ENCODE measurements around the gene CGGBP1.
"Not testable (repeated sequence)": the region's sequence is repeated elsewhere in the genome, so short reads cannot be mapped to it uniquely, and the experiment has no call there.

The CGGBP1 gene

GRCh38 chr3:88033808-88034207 lies 25.0 kb downstream of the CGGBP1 start:
- DNase-seq: no peak

- no peak for DNase-seq
Measured at GRCh38 chr3:88033079-88033478, 25.7 kb downstream of the CGGBP1 start.

- DNase-seq: no peak
Measured at GRCh38 chr3:88032245-88032644, 26.6 kb downstream of the CGGBP1 start.

- no peak for DNase-seq
Measured at GRCh38 chr3:88031642-88032077, 27.1 kb downstream of the CGGBP1 start.

- DNase-seq: no peak
Measured at GRCh38 chr3:88030210-88030609, 28.6 kb downstream of the CGGBP1 start.

GRCh38 chr3:88028876-88029275 lies 29.9 kb downstream of the CGGBP1 start:
- no peak for DNase-seq

- no peak for DNase-seq
Measured at GRCh38 chr3:88025001-88025552, 33.7 kb downstream of the CGGBP1 start.

GRCh38 chr3:88019024-88019423 lies 39.8 kb downstream of the CGGBP1 start:
- no peak for DNase-seq

GRCh38 chr3:88015656-88016055 lies 43.1 kb downstream of the CGGBP1 start:
- not testable (repeated sequence) for DNase-seq

GRCh38 chr3:88013592-88013991 lies 45.2 kb downstream of the CGGBP1 start:
- DNase-seq: no peak

- DNase-seq: no peak
Measured at GRCh38 chr3:88010810-88011209, 48.0 kb downstream of the CGGBP1 start.

- no peak for DNase-seq
Measured at GRCh38 chr3:88009066-88009465, 49.7 kb downstream of the CGGBP1 start.

GRCh38 chr3:88005066-88005465 lies 53.7 kb downstream of the CGGBP1 start:
- DNase-seq: no peak

- DNase-seq: no peak
Measured at GRCh38 chr3:88003115-88003755, 55.6 kb downstream of the CGGBP1 start.

GRCh38 chr3:88002448-88002847 lies 56.4 kb downstream of the CGGBP1 start:
- no peak for DNase-seq

Data from stimulated activated CD4-positive, alpha-beta T cell treated with anti-CD3 and anti-CD28 coated beads, Interleukin-1b, Interleukin-23, amount 100 ng/mL, for 48 hours (primary cell).